GM19328 (cell line): ENCODE measurements around the gene PPP1R18.
A peak's percentile ranks its signal among the peaks of the same experiment; 100 is the strongest.
"Not testable (repeated sequence)": the region's sequence is repeated elsewhere in the genome, so short reads cannot be mapped to it uniquely, and the experiment has no call there.

Source experiments
- ATAC-seq: cut with Tn5 transposase; IDR thresholded peaks from one replicate; pipeline ENCODE4 v1.9.1; 2021; ENCODE audit warnings: mild to moderate bottlenecking, moderate library complexity; ENCODE audit not compliant: unreplicated experiment

PPP1R18 gene

GRCh38 chr6:30720738-30721197, 34.3 kb upstream of the PPP1R18 start:
- ATAC-seq = no peak

GRCh38 chr6:30719791-30720737, 33.6 kb upstream of the PPP1R18 start, which contains the start of gene TUBB:
Gene TUBB (plus strand): TSS chr6:30720352. CDS start chr6:30720507, 155 bp downstream.
- ATAC-seq = peak; percentile 40

DNA sequence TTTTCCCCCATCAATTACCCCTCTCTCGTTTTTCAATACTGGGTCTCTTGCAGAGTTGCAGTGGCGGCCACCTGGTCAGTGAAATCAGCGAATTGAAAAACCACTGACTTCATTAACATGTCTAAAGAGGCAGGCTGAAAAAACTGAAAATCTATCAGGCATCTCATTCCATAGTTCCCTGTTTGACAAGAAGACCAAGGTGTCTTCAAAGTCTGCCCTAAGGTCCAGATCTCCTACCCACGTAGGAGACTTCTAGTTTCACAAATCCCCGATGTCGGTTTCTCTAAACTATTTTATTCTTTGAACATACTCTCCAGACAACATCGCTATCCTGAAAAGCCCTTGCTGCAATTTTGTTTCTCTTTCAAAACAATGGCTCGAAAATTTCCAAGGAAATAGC, 32.9 kb upstream of the PPP1R18 start:
- ATAC-seq = no peak

- ATAC-seq = not testable (repeated sequence)
Measured at GRCh38 chr6:30717845-30718720, 31.6 kb upstream of the PPP1R18 start.

DNA sequence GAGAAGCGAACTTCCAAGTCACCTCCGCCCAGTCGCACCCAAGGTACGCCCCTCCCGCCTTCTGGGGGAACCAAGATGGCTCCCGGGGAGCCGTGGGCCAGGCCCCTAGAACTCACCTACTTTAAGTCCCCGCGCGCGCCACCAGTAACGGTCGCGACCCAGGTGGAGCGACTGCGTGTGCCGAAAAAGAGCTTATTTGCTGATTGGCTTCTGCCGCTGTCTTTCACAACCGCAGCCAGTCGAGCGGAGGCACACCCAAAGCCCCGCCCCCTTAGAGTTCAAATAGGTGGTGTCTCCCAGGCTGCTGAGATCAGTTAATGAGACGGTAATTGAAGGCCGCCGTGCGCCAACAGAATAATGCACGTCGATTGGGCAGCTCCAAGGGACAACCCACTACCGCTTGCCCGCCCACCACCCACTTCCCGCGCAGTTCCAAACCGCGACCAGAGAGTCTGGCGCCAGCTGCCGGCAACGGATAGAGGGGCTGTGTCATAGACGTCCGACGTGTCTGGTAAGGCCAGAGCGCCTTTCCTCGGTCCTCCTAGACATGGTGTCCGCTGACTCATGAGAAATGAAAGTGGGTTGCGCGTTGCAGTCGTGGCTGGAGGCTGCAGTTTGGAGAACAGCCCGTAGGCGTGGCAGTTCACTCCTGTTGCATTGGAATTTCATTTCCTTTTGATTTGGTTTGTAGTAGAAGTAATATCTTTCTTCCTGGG, 30.8 kb upstream of the PPP1R18 start, which contains the start of gene MDC1:
Gene MDC1, minus strand, starts transcription at position 153 of the 716 bp plus-strand sequence. CDS start 2,106 bp downstream, outside the sequence.
- ATAC-seq = peak; percentile 68

DNA sequence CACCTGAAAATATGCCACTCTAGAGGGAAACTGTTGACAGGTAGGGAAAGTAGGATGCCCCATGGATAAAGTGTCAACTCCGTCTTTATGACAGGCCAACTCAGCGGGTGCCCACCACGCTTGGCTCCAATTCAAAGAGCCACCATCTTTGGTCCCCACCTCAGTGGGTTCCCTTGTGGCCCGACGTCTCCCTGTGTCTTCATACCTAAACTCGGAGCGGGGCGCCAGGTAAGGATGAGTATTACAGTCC, 30.4 kb upstream of the PPP1R18 start:
- ATAC-seq = no peak

DNA sequence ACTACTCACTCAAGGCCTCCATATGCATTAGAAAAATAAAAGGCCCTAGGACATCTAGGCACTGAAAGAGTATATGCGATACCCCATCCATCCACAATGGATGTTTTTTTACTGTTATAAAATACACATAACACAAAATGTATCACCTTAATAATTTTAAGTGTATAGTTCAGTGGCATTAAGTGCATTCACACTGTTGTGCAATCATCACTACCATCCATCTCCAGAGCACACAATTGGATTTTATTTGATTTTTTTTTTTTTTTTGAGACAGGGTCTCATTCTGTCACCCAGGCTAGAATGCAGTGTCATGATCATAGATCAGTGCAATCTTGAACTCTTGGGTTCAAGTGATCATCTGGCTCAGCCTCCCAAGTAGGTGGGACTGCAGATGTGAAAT, 27.8 kb upstream of the PPP1R18 start:
- no peak for ATAC-seq

GRCh38 chr6:30712441-30712945, 26.0 kb upstream of the PPP1R18 start:
- ATAC-seq = no peak

GRCh38 chr6:30711758-30712380, 25.4 kb upstream of the PPP1R18 start:
- ATAC-seq = no peak

DNA sequence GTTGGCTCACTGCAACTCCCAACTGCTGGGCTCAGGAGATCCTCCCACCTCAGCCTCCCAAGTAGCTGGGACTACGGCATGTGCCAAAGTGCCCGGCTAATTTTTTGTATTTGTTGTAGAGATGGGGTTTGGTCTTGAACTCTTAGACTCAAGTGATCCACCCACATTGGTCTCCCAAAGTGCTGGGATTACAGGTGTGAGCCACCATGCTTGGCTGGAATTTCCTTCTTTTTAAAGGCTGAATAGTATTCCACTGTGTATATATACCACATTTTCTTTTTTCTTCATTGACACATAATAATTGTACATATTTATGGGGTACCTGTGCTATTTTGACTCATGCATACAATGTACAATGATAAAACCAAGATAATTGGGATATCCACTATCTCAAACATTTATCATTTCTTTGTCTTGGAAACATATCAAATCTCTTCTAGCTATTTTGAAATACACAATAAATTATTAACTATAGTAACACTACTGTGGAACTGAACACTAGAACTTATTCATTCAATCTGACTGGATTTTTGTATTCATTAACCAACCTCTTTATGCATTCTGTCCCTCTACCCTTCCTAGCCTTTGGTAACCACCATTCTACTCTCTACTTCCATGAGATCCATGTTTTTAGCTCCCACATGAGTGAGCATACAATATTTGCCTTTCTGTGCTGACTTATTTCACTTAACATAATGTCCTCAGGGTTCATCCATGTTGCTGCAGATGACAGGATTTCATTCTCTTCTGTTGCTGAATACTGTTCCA, 22.8 kb upstream of the PPP1R18 start:
- ATAC-seq = no peak

- ATAC-seq = no peak
Measured at GRCh38 chr6:30707281-30707850, 20.9 kb upstream of the PPP1R18 start.

- no peak for ATAC-seq
Measured at GRCh38 chr6:30705620-30706019, 19.2 kb upstream of the PPP1R18 start.

GRCh38 chr6:30703821-30704220, 17.4 kb upstream of the PPP1R18 start:
- no peak for ATAC-seq

DNA sequence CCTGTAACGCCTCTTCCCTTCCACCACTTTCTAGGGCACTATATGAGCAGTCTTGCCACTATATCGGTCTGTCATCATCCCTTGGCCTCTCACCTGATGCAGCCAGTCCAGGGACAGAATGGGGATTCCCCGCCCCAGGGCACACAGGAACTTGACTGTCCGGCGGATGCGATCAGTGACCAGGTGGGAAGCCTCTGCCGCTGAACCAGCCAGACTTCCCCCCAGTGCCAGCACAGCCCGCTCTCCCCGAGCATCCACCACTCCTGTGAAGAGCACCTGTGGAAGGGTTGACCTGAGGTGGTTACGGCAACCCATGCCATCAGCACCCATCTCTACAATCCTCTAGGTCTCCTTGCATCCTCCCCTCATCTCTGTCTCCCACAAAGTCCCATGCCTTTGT, 16.6 kb upstream of the PPP1R18 start:
- no peak for ATAC-seq

DNA sequence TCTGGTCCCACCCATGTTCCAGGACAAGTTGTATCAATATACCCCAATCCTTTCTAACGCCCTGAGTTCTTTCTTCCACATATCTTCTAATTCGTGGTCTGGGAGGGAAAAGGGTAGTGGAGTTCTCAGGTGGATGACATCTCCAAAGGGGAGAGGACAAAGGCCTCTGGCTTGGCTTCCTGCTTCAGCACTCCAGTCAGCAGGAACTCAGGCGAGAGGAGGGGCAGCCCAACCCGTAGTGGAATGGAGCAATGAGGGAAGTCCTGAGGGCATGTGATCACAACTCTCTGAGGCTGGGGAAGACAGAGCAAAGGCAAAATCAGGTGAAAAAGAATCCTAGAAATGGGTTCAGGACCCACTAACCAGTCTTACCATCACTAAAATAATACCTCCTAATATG, 13.9 kb upstream of the PPP1R18 start:
- no peak for ATAC-seq

DNA sequence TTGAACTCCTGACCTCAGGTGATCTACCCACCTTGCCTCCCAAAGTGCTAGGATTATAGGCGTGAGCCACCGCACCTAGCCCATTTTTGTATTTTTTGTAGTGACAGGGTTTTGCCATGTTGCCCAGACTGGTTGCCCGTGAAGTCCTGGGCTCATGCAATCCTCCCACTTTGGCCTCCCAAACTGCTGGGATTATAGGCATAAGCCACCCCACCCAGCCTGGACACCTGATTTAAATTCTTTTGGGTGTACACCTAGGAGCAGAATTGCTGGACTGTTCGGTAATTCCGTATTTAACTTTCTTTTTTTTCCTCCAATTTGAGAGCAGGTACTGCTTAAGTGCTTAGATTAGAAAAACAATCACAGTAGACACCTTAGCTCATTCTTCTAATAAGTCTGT, 10.0 kb upstream of the PPP1R18 start:
- no peak for ATAC-seq

DNA sequence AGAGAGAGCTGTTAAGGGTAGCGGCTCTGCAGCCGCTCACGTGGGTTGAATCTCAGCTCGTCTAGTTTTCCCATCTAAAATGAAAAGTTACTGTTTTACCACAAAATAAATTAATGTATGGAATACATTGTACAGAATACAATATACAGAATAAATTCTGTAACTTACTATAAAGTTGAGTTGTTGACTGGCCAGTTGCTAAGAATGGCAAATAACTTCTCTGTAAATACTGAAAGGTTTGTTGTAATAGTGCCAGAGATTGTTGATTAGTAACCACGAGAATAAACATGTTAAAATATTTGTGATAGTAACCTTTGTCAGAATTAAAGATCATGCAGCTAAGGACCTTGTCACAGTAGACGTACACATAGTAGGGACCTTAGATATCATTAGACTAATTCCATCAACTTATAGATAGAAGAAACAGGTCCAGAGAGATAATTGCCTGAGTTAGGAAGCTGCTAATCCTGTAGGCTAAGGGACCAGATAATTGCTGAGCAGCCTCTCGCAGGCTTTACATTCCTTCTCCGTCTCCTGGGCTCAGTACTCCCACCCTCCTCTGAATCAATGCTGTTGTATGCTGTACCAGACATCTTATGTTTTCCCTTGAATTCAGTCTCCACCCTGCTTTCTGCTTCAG, 4.9 kb upstream of the PPP1R18 start:
- ATAC-seq = no peak

DNA sequence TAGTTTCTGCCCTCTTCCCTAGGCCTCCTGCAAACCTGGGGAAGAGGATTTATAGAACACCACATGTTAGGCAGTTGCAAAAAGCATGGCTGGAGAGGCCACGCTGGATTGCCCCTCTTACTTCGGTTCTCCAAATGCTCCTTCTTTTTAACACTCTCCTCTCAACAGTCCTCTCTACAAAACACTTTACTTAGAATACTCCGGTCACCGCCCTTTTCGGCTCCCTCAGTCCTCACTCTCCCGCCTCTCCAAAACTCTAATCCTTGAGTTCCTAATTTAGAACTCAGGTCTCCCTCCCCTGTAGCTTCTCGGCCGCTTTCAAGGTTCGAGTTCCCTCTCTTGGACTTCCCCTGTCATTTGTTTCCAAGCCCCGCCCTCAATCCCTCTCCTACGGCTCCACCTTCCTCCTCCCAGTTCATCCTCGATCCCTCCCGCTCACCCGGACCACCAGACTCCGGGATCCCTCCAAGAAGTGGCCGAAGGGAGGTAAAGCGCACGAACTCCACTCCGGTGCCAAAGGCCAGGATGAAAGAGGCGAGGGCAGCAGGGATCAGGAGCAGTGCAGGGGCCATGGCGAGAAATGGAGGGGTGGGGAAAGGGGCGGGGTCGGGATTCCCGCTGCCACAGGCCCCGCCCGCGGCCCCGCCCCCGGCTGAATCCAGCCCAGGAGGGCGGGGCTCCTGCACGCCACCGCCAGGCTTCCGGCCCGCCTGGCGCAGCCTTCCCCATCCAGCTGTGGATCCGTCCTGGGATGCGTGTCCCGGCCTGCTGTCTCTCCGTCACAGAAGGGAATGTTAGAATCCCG, 4.2 kb upstream of the PPP1R18 start, which contains the start of gene NRM:
Gene NRM, minus strand, starts transcription at position 582 of the 805 bp plus-strand sequence. Its CDS starts 10 bp downstream, at position 572.
- ATAC-seq = no peak
